ENCODE results near the gene RABEPK. TPM values are rescaled to one million over a fixed set of nuclear protein-coding genes. Genes with fewer than 3 reads are reported as not detected.
"Not testable (repeated sequence)": the region's sequence is repeated elsewhere in the genome, so short reads cannot be mapped to it uniquely, and the experiment has no call there.

RABEPK gene
- total RNA-seq, 1 donor from 2014 or later, result 9.0 TPM

GRCh38 chr9:125240649-125240999 lies 40.3 kb downstream of the RABEPK start:
- intact Hi-C loops (cut with micrococcal nuclease), result no loop called here
- peak; percentile 5 for ATAC-seq
- no peak for DNase-seq

- intact Hi-C loops (cut with micrococcal nuclease), result no loop called here
- ATAC-seq (peak; percentile 98), DNase-seq (peak; percentile 99)
Measured at GRCh38 chr9:125241000-125241862, 40.9 kb downstream of the RABEPK start, which contains the start of gene HSPA5. Gene HSPA5, minus strand, starts transcription at chr9:125241343. Its CDS starts 217 bp downstream, at chr9:125241126.

- intact Hi-C loops (cut with micrococcal nuclease), result no loop called here
- ATAC-seq (peak; percentile 7), DNase-seq (peak; percentile 50)
Measured at GRCh38 chr9:125241863-125242739, 41.8 kb downstream of the RABEPK start.

- DNase-seq (no peak), ATAC-seq (no peak)
- intact Hi-C loops (cut with micrococcal nuclease), result no loop called here
Measured at GRCh38 chr9:125243792-125244260, 43.5 kb downstream of the RABEPK start.

GRCh38 chr9:125246261-125246667 lies 45.9 kb downstream of the RABEPK start:
- ATAC-seq (no peak), DNase-seq (no peak)
- intact Hi-C loops (cut with micrococcal nuclease), result no loop called here

GRCh38 chr9:125254231-125254630 lies 53.9 kb downstream of the RABEPK start:
- DNase-seq, result no peak
- intact Hi-C loops (cut with micrococcal nuclease), result no loop called here
- no peak for ATAC-seq

GRCh38 chr9:125255781-125256391 lies 55.5 kb downstream of the RABEPK start:
- no peak for DNase-seq
- ATAC-seq, result peak; percentile 47
- intact Hi-C loops (cut with micrococcal nuclease), result no loop called here

GRCh38 chr9:125258160-125258785 lies 57.9 kb downstream of the RABEPK start:
- intact Hi-C loops (cut with micrococcal nuclease), result no loop called here
- DNase-seq, result no peak

GRCh38 chr9:125258832-125259534 lies 58.6 kb downstream of the RABEPK start:
- DNase-seq (no peak), ATAC-seq (no peak)
- intact Hi-C loops (cut with micrococcal nuclease), result no loop called here

More at GRCh38 chr9:125258160-125258785, 57.9 kb downstream of the RABEPK start:
- ATAC-seq, result no peak

GRCh38 chr9:125260561-125260960 lies 60.2 kb downstream of the RABEPK start:
- DNase-seq, result no peak
- no peak for ATAC-seq
- intact Hi-C loops (cut with micrococcal nuclease), result no loop called here

GRCh38 chr9:125261501-125262293 lies 61.4 kb downstream of the RABEPK start, which contains the start of gene GAPVD1:
Gene GAPVD1, plus strand, starts transcription at chr9:125261826. Its CDS starts 37,096 bp downstream, at chr9:125298922.
- DNase-seq (peak; percentile 94), ATAC-seq (peak; percentile 100)
- intact Hi-C loops (cut with micrococcal nuclease), result no loop called here

- intact Hi-C loops (cut with micrococcal nuclease), result no loop called here
- ATAC-seq (no peak), DNase-seq (no peak)
Measured at GRCh38 chr9:125262294-125262991, 62.1 kb downstream of the RABEPK start.

- DNase-seq; intact Hi-C loops (cut with micrococcal nuclease); ATAC-seq: not testable (repeated sequence)
Measured at GRCh38 chr9:125264068-125264467, 63.7 kb downstream of the RABEPK start.

GRCh38 chr9:125268394-125269013 lies 68.2 kb downstream of the RABEPK start:
- DNase-seq (no peak), ATAC-seq (peak; percentile 46)
- intact Hi-C loops (cut with micrococcal nuclease), result no loop called here

GRCh38 chr9:125269014-125269397 lies 68.7 kb downstream of the RABEPK start:
- intact Hi-C loops (cut with micrococcal nuclease), result no loop called here
- ATAC-seq (no peak), DNase-seq (no peak)

- no peak for ATAC-seq
- intact Hi-C loops (cut with micrococcal nuclease), result no loop called here
- DNase-seq, result no peak
Measured at GRCh38 chr9:125271081-125271480, 70.7 kb downstream of the RABEPK start.

GRCh38 chr9:125272697-125273096 lies 72.4 kb downstream of the RABEPK start:
- intact Hi-C loops (cut with micrococcal nuclease), result no loop called here
- DNase-seq, result no peak
- ATAC-seq, result peak; percentile 35
